ENCODE data around the gene PCMTD2. TPM values are rescaled to one million over a fixed set of nuclear protein-coding genes. Genes with fewer than 3 reads are reported as not detected.

PCMTD2 gene
- total and polyA plus RNA-seq, 2 of the 13 experiments (the other 11 are each of a cell fraction or from before 2014, with no cell fraction given): 47.0 to 76.9 TPM

- TF ChIP-seq SIN3B (IDR thresholded peaks at IDR 0.05; ENCODE audit: low read length): no peak
- TF ChIP-seq EHMT2 (IDR thresholded peaks at IDR 0.05; ENCODE audit: borderline replicate concordance, low read depth, low read length): no peak
- TF ChIP-seq ZNF687 (CRISPR knock-in tag; IDR thresholded peaks at IDR 0.05): peak; percentile 27; the same call in 1 of the 2 replicates
- no peak for TF ChIP-seq ATF5 (CRISPR knock-in tag; IDR thresholded peaks at IDR 0.05; ENCODE audit: low read depth)
- TF ChIP-seq ZFX (CRISPR knock-in tag; IDR thresholded peaks at IDR 0.05; ENCODE audit: low read depth): peak; percentile 22; the same call in 1 of the 2 replicates
- TF ChIP-seq ZNF510 (CRISPR knock-in tag; IDR thresholded peaks at IDR 0.05; ENCODE audit: low read depth): no peak
- no peak for TF ChIP-seq CERS6 (CRISPR knock-in tag; IDR thresholded peaks at IDR 0.05)
- 0 out of 2 replicates have a peak, but pooled peaks have one; percentile 36 for TF ChIP-seq PAXIP1 (CRISPR knock-in tag; conservative IDR thresholded peaks at IDR 0.05)
- TF ChIP-seq TFAP4 (IDR thresholded peaks at IDR 0.05; ENCODE audit: borderline replicate concordance, low read depth): 0 out of 2 replicates have a peak, but pooled peaks have one; percentile 38
- TF ChIP-seq ZNF143 (CRISPR knock-in tag; IDR thresholded peaks at IDR 0.05): no peak
- no peak for TF ChIP-seq POGZ (CRISPR knock-in tag; IDR thresholded peaks at IDR 0.05)
- TF ChIP-seq NFE2L2 (IDR thresholded peaks at IDR 0.05; ENCODE audit: low read length): no peak
- TF ChIP-seq IKZF4 (CRISPR knock-in tag; IDR thresholded peaks at IDR 0.05; ENCODE audit: borderline replicate concordance, low read depth, not compliant biosample characterization): no peak
- TF ChIP-seq ZBTB4 (CRISPR knock-in tag; IDR thresholded peaks at IDR 0.05; ENCODE audit: borderline replicate concordance): no peak
- TF ChIP-seq FOXP1 (IDR thresholded peaks at IDR 0.05): no peak
- no peak for TF ChIP-seq FOXP1 (CRISPR knock-in tag; IDR thresholded peaks at IDR 0.05)
These were observed 40.6 kb upstream of the PCMTD2 start (continued) for GRCh38 chr20:64214952-64215351.
